NCI-H1092 (cell line): ENCODE measurements around the gene TSPAN11.

Experiments
- DNase-seq: peaks from one replicate; lab custom pipeline; 2025; lab: John Stamatoyannopoulos, UW

TSPAN11 gene

DNA sequence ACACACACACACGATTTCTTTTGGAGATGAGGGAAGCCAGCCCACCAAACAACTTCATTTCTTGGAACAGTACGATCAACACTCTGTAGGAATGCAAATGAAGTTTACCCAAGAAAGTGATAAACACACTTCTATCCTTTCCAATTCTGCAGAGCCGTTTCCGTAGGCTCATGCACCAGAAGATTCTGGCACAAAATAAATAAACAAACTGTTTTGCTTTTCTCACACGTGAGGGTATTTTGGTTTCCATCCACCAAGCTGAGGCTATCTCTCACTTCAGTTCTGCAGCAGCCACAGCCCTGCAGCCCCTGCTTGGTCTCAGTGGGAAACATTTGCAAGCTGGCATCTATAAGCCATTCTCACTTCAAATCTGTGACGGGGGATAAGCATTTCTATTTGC, 15.3 kb upstream of the TSPAN11 start:
- DNase-seq, result no peak

- DNase-seq, result no peak
Observed at GRCh38 chr12:30913323-30913722, 13.2 kb upstream of the TSPAN11 start.

DNA sequence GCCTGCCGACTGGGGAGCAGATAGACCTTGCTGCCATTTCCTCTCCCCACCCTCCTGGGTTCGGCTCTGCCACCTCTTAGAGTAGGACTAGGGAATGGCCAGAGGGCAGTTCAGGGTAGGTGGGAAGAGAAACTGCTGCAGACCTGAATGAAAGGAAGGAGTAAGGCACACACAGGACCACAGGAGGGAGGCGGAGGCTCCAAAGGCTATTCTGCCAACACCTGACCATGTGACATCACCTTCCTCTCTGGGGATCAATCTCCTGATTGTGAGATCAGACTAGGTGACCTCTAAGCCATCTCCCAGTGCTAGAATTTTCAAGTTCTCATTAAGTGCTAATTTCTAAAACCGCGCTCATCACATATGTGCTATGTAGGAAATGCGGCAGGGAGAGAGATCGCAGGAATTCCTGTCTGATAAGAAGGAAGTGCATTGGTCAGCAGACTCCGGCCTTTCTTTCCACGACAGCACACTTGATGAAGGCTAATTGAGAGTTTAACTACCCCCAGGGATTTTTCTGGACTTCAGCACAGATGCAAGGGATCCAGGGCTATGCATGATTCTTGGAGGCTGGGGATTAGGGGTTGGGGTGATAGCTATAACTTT, 11.5 kb upstream of the TSPAN11 start:
- no peak for DNase-seq

DNA sequence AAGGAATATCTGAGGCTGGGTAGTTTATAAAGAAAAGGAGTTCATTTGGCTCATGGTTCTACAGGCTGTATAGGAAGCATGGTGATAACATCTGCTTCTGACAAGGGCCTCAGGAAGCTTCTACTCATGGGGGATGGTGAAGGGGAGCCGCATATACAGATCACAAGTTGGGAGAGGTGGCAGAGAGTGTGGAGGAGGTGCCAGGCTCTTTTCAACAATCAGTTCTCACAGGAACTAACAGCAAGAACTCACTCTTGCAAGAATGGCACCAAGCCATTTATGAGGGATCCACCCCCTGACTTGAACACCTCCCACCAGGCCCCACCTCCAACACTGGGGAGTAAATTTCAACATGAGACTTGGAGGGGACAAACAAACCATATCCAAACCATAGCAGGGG, 3.5 kb upstream of the TSPAN11 start:
- no peak for DNase-seq

GRCh38 chr12:30925607-30926242, 823 bp upstream of the TSPAN11 start:
- no peak for DNase-seq

- DNase-seq, result no peak
Observed at GRCh38 chr12:30927222-30927611, 669 bp downstream of the TSPAN11 start.

DNA sequence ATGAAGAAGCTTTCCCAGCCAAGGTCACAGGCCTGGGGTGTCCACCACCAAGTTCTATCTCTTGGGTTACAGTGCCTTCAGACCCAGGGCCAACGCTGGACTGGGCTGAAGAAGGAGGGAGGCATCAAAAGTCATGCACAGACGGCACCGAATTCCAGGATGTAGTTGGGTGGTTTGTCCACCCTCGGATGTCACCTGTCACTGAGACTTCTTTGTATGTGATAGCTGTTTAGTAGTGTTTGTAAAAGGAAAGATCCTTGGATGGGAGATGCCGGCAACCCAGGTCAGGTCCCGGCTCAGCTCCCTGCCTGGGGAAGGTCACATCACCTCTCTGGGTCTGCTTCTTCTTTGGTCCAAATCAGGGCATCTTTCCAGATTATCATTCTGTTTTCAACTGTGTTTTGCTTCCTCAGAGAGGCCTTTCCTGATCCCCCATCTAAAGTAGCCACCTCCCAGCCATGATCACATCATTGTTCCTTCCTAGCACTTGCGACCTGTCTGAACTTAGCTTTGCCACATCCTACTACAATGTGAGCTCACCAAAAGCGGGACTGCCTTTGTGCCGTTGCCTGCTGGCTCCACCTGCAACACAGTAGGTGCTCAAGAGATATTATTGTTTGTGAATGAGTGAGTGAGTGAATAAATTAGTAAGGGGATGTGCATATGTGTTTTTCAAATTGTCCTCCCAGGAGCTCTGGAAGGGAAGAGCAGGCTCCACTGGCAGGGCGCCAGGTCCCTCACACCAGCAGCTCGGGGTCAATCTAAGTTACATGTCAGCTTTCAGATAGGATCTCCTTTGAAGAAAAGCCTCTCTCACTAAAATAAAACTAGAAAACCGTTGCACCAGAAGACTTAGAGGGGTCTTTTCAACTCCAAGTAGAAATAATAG, 2.1 kb downstream of the TSPAN11 start:
- no peak for DNase-seq

DNA sequence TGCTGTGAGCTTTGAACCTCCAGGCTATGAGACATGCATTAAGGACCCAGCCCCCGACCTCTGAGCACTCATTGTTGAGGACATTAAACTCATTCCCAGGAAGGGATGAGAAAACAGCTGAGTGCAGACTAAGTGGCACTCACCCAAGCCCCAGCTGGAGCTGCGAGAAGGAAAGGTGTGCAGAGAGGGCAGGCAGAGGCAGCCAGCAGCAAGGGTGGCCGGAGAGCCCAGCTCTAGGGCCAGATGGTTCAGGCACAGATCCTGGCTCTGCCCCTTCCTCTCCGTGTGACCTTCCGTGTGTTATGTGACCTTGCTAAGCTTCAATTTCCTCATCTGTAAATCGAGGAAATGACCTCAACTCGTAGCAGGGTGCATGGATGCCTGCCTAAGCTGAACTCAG, 3.7 kb downstream of the TSPAN11 start:
- DNase-seq, result no peak

GRCh38 chr12:30930641-30931040, 4.1 kb downstream of the TSPAN11 start:
- DNase-seq, result no peak

- no peak for DNase-seq
Observed at GRCh38 chr12:30932881-30933280, 6.3 kb downstream of the TSPAN11 start.

- no peak for DNase-seq
Observed at GRCh38 chr12:30934811-30935210, 8.3 kb downstream of the TSPAN11 start.

- DNase-seq, result no peak
Observed at GRCh38 chr12:30936036-30936435, 9.5 kb downstream of the TSPAN11 start.

GRCh38 chr12:30939234-30939633, 12.7 kb downstream of the TSPAN11 start:
- no peak for DNase-seq

DNA sequence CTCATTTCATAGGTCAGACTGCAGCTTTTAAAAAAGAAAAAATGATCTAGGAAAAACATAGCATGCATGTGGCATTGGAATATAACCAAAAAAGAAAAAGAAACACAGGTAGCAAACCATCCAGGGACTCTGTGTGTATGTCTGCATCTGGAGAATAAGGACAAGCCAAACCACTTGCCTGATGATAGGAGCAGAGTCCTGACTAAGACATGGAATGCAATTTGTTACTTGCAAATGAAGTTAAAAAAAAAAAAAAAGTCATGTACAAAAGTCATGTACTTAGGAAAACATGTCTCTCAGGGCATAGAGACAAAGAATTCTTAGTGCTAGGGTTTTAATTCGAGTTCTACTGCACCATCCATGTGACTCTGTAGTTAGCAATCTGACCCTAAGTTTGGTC, 15.9 kb downstream of the TSPAN11 start:
- no peak for DNase-seq

GRCh38 chr12:30942936-30943335, 16.4 kb downstream of the TSPAN11 start:
- no peak for DNase-seq

DNA sequence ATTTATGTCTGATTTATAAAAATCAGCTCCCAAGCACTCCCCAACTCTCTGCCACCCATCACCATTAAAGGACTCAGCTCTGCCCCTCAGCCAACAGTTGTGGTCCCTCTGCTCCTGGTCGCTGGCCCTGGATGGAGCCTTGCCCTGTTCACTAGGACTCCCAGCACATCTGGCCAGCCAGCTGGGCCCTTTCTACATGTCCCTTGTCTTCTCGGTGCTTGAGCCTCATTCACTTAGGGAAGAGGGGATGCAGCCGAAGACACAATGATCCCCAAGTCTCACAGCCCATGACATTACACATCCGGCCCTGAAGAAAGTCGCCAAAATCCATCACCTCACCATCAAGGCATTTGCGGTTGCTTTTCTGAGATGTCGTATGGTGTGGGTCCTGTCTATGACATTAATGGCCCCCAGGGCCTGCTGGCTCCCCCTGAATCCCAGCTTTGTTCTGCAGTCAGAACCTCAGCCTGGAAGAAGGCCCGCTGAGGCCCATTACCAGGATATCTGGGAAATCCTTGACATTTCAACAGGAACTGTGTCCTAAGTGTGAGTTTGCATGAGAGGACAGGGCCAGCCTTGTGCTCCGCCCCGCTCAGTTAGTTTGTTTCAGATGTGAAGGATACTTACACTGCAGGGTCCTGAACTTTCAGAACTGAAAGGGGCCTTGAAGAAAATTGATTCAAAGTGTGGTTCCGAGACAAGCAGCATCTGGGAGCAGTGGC, 19.1 kb downstream of the TSPAN11 start:
- DNase-seq, result no peak

DNA sequence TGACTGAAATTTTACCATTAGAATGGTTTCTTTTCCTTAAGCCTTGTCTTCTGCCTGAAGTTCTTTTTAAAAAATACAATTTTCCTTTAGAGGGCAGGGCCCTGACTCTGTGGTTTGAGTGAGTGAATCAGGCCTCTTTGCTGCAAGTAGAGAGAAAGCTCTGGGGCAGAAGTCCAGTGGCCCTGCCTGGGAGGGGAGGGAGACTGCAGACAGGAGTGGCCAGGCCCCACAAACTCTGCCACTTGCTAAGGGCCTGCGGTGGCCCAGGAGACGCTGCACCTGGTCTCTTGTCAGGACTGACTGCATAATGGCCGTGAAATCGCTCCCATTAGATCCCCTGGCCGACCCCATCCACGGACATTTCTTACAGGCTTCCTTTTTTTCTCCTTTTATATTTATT, 25.5 kb downstream of the TSPAN11 start:
- no peak for DNase-seq

GRCh38 chr12:30953257-30953656, 26.7 kb downstream of the TSPAN11 start:
- no peak for DNase-seq

GRCh38 chr12:30953951-30954751, 27.6 kb downstream of the TSPAN11 start:
- DNase-seq, result no peak

- DNase-seq, result no peak
Observed at GRCh38 chr12:30955214-30955613, 28.7 kb downstream of the TSPAN11 start.

- no peak for DNase-seq
Observed at GRCh38 chr12:30959110-30959710, 32.7 kb downstream of the TSPAN11 start.
